Stimulated activated CD8-positive, alpha-beta memory T cell treated with anti-CD3 and anti-CD28 coated beads, Interleukin-15, amount 100 ng/mL, for 48 hours (primary cell): ENCODE measurements around the gene DENR.

Source experiments
- DNase-seq, 2 donors: peaks; one replicate each; pipeline ENCODE4 v3.0.0-alpha.2; 2020; ENCODE audit warnings: low read depth in 2 of 2

The DENR gene

GRCh38 chr12:122820138-122820537, 67.5 kb downstream of the DENR start:
- no peak for DNase-seq
